NOMO-1 (cell line): ENCODE data around the gene RAP1GAP.

Experiments used
- DNase-seq, 2 experiments: peaks; one replicate each; lab custom pipeline; 2025; ENCODE audit not compliant: unreplicated experiment in 2 of 2; lab: John Stamatoyannopoulos, UW

RAP1GAP gene

DNA sequence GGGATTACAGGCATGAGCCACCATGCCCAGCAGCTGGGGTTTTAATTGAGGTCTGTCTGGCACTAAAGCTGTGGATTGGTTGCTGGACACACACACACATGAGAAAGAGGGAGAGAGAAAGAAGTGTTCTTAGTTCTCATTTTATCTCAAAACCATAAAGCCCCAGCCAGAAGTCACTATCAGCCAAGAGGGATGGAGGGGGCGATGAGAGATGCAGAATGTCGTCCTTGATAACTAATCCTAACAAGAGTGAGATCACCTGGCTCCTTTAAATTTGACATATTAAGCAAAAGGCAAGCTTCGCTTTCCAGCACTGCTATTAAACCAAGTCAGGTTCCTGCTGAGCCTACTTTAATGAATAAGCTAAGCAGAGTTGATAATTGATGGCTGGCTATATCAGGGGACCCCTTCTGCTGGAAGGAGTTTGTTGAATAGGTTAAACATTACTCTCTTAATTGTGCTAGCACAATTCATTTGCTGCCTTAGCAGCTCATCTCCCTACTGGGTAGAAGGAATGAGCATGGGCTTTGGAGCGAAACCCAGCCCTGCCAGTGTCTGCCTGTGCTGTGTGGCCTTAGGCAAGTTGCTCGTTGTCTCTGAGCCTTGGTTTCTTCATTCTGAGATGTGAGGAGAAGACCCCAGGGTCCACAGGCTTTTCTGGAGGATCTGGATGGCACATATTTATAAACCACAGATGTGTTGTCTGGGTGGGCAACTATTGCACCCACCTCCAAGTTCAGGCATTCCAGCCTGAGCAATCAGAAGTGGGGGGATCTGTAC is 109.2 kb downstream of the RAP1GAP start:
- DNase-seq: no peak

DNA sequence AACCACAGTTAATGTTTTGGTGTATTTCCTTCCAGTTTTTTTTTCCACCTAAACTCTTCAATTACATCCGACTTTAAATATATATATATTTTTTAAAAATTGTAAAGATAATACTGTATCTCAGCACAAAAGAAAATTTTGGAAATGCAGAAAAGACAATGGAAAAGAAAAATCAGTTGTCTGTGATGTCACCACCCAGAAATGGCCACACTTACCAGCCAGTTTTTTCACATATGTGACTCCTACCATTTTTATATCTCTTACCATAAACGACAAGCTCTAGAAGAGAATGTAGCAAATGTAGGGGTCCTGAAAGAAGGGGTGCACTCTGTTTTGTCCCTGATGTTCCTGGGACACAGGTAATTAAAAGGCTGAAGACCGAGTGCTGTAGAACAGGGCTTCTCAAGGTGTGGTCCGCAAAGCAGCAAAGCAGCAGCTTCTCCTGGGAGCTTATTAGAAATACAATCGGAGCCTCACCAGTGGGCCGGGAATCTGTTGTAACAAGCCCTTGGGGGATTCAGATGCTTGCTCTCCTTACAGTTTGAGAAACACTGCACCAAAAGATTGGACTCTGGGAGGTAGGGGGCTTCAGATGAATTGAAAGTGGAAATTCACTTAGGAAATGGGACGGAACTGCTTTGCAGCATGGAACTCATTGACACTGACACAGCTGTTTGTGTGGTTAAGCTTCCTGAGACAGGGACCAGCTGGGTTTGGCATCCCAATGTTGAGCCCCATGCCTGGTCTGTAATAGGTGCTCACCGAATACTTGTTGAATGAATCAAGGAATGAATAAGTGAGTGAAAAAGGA is 115.8 kb downstream of the RAP1GAP start:
- no peak for DNase-seq

DNA sequence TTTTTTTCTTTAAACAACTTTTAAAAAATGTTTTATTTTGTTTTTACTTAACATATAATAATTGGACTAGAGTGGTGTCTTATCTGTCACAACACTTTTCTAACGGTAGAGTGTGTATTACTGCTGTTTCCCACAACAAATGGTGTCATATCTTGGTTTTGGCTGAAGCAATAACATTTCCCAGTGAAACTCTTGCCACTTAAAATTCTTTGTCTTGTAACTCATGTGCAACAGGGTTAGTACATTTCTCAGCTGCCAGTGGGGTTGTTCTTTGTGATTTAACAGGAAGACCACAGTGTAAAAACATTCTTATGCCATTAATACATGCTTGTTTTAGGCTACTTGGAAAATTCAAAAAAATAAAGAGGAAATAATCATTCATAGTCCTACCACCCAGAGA is 116.4 kb downstream of the RAP1GAP start:
- DNase-seq: peak; percentile 20 to 77

DNA sequence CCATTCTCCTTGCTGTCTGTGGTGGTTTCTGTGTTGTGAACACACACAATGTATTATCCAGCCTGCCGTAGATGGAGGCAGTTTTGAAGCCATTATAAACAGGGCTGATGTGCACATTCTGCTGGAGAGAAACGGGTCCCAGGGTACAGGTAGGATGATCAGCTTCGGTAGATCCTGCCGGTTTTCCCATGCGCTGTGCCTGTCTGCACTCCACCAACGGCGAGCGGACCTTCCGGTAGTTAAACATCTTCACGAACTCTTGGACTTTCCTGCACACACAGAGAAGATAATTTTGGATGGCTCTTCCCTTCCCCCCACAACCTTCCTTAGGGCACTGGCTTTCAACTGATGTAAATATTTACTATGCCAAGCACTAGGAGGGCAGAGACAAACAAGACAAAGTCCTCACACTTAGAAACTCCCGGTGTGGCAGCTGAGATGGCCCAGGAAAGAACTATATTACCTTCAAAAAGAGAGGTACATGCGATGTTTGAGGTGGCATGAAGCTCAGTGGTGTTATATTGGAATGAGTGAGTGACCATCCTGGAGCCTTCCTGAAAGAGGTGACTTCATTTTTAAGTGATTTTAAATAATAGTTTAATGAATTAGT is 118.2 kb downstream of the RAP1GAP start:
- DNase-seq: no peak

DNA sequence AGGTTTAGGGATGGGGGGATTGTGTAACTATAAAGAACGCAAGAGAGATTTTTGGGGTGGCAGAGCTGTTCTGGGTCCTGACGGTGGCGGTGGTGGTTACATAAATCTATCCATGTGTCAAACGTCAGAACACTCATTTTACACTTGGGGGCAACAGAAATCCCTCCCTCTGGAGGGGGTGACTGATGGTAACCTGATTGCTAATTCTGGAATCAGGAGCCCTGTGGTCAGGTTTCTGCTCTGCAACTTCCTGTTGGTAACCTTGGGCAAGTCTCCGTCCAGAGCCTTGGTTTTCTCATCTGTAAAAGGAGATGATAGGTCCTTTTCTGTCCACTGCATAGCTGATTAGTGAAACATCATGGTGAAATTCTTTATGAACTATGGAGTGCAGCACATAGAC is 119.1 kb downstream of the RAP1GAP start:
- DNase-seq: peak in 1 of 2 experiments; percentile 30

DNA sequence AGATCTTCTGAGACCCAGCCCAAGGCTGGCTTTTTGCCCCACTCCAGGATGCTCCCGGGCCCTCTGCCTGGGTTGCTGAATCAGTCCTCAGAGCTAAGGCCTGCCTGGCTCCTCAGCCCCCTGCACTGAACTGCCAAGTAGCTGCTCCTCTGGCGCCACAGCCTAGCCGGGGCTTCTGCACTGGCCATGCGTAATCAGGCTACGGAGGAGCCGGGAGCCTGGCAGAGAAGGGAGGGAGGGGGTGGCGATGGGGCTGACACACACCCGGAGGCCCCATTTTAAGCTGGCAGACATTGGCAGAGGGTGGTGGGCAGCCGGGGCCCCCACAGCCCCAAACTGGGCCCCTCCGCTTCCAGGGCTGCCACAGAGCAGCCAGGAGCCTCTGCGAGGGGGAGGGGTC is 121.3 kb downstream of the RAP1GAP start:
- no peak for DNase-seq
